Measurements from ENCODE around the gene DNAJC6.

- TF ChIP-seq CTCF (optimal IDR thresholded peaks at IDR 0.05 in 1 of 3, IDR thresholded peaks at IDR 0.05 in 1 of 3, conservative IDR thresholded peaks at IDR 0.05 in 1 of 3; ENCODE audit: extremely low read depth in 1 of 3, insufficient read depth in 2 of 3, low read length in 3 of 3) (no peak), EZH2 (IDR thresholded peaks at IDR 0.05; ENCODE audit: low read length) (no peak)
Measured at GRCh38 chr1:65412256-65412983, 103.1 kb downstream of the DNAJC6 start.

Measured in keratinocyte (primary cell).